ENCODE results near the gene ZDHHC4. TPM values are rescaled to one million over a fixed set of nuclear protein-coding genes. Genes with fewer than 3 reads are reported as not detected.

ZDHHC4 gene
- total RNA-seq, 4 donors from 2014 or later, result 6.4 to 53.8 (median 26.1) TPM

GRCh38 chr7:6604458-6604857 lies 27.2 kb downstream of the ZDHHC4 start:
- in situ Hi-C loops (cut with MboI; ENCODE audit: low pct_ligation_motif_present in 1 of 4, low pct_unique_long_range_greater_than_20kb in 1 of 4, low sequenced_read_pairs in 3 of 4), result no loop called here
- H3K9me3 ChIP-seq, result no peaks in the 10 kb centered on the region
- DNase-seq, result no peak
- H3K4me3 ChIP-seq, result no peak overlapping the region
- TF ChIP-seq CTCF (IDR thresholded peaks at IDR 0.05) (no peak), EP300 (IDR thresholded peaks at IDR 0.05; ENCODE audit: low read depth) (no peak), POLR2AphosphoS5 (IDR thresholded peaks at IDR 0.05) (no peak), POLR2A (IDR thresholded peaks at IDR 0.05) (no peak)
- no peaks in the 10 kb centered on the region for H3K4me1 ChIP-seq
- no peaks in the 10 kb centered on the region for H3K27me3 ChIP-seq
- intact Hi-C loops (cut with DNase I; ENCODE audit: low total_unique reads), result no loop called here
- H3K36me3 ChIP-seq, result peaks cover 0 to 22% (median 9%) of the 10 kb centered on the region in 4 donors
- WGBS, 2 donors (ENCODE audit: low coverage in 1 of 2), result 92% methylated on average over 10 of the region's 10 CpGs; no CpG with 5 or more reads in 1 of the 2 donors
- H3K27ac ChIP-seq, result no peak overlapping the region

- DNase-seq, result no peak
- no peak overlapping the region for H3K27ac ChIP-seq
- H3K4me1 ChIP-seq, result no peaks in the 10 kb centered on the region
- no peaks in the 10 kb centered on the region for H3K9me3 ChIP-seq
- TF ChIP-seq CTCF (IDR thresholded peaks at IDR 0.05) (no peak), EP300 (IDR thresholded peaks at IDR 0.05; ENCODE audit: low read depth) (no peak), POLR2A (IDR thresholded peaks at IDR 0.05) (no peak), POLR2AphosphoS5 (IDR thresholded peaks at IDR 0.05) (no peak)
- H3K27me3 ChIP-seq, result no peaks in the 10 kb centered on the region
- peaks cover 0 to 6% (median 3%) of the 10 kb centered on the region in 4 donors for H3K36me3 ChIP-seq
- H3K4me3 ChIP-seq, result no peak overlapping the region
- in situ Hi-C loops (cut with MboI; ENCODE audit: low pct_ligation_motif_present in 1 of 4, low pct_unique_long_range_greater_than_20kb in 1 of 4, low sequenced_read_pairs in 3 of 4) (no loop called here), intact Hi-C loops (cut with DNase I; ENCODE audit: low total_unique reads) (no loop called here)
- WGBS, 2 donors (ENCODE audit: low coverage in 1 of 2), result 93 to 100% methylated on average over 5 to 22 of the region's 36 CpGs
These were observed 29.8 kb downstream of the ZDHHC4 start for GRCh38 chr7:6606866-6607583.

- no peak for TF ChIP-seq POLR2A (IDR thresholded peaks at IDR 0.05)
- no peak for TF ChIP-seq POLR2AphosphoS5 (IDR thresholded peaks at IDR 0.05)
- peaks cover 0 to 6% (median 3%) of the 10 kb centered on the region in 4 donors for H3K36me3 ChIP-seq
These were observed 30.4 kb downstream of the ZDHHC4 start for GRCh38 chr7:6607651-6608051.

GRCh38 chr7:6608081-6608480 lies 30.8 kb downstream of the ZDHHC4 start:
- H3K27ac ChIP-seq, result no peak overlapping the region
- DNase-seq, result no peak
- intact Hi-C loops (cut with DNase I; ENCODE audit: low total_unique reads) (no loop called here), in situ Hi-C loops (cut with MboI; ENCODE audit: low pct_ligation_motif_present in 1 of 4, low pct_unique_long_range_greater_than_20kb in 1 of 4, low sequenced_read_pairs in 3 of 4) (no loop called here)
- H3K9me3 ChIP-seq, result no peaks in the 10 kb centered on the region
- no peaks in the 10 kb centered on the region for H3K4me1 ChIP-seq
- 92% methylated on average over 27 of the region's 27 CpGs; no CpG with 5 or more reads in 1 of the 2 donors for WGBS, 2 donors (ENCODE audit: low coverage in 1 of 2)
- TF ChIP-seq EP300 (IDR thresholded peaks at IDR 0.05; ENCODE audit: low read depth), result no peak
- no peak for TF ChIP-seq POLR2A (IDR thresholded peaks at IDR 0.05)
- no peak for TF ChIP-seq POLR2AphosphoS5 (IDR thresholded peaks at IDR 0.05)
- no peak for TF ChIP-seq CTCF (IDR thresholded peaks at IDR 0.05)
- no peaks in the 10 kb centered on the region for H3K27me3 ChIP-seq
- H3K4me3 ChIP-seq, result no peak overlapping the region
- peaks cover 0 to 6% (median 3%) of the 10 kb centered on the region in 4 donors for H3K36me3 ChIP-seq

More at GRCh38 chr7:6607651-6608051, 30.4 kb downstream of the ZDHHC4 start:
- in situ Hi-C loops (cut with MboI; ENCODE audit: low pct_ligation_motif_present in 1 of 4, low pct_unique_long_range_greater_than_20kb in 1 of 4, low sequenced_read_pairs in 3 of 4) (no loop called here), intact Hi-C loops (cut with DNase I; ENCODE audit: low total_unique reads) (no loop called here)
- no peaks in the 10 kb centered on the region for H3K9me3 ChIP-seq
- no peak for DNase-seq
- no peak overlapping the region for H3K4me3 ChIP-seq
- H3K27ac ChIP-seq, result no peak overlapping the region
- H3K4me1 ChIP-seq, result no peaks in the 10 kb centered on the region
- H3K27me3 ChIP-seq, result no peaks in the 10 kb centered on the region
- WGBS, 2 donors (ENCODE audit: low coverage in 1 of 2), result 93% methylated on average over 37 of the region's 38 CpGs; no CpG with 5 or more reads in 1 of the 2 donors

All from transverse colon (tissue), 4 donors.